Stomach (tissue), 9 donors: ENCODE data around the gene CACNA2D3. TPM values are rescaled to one million over a fixed set of nuclear protein-coding genes. Genes with fewer than 3 reads are reported as not detected.

ENCODE experiments used
- DNase-seq, 2 donors: peaks; one replicate each; pipeline versions ENCODE4 v3.0.0 to v3.0.0-alpha.2; 2013 to 2019
- H3K27ac ChIP-seq, 5 donors: fragments of 200-600 bp in 4 of 5; sonication (generic) in 4 of 5; one replicate each; pipeline ENCODE4 v1.5.1; 2013 to 2019; ENCODE audit warnings: mild to moderate bottlenecking in 1 of 5, moderate library complexity in 1 of 5
- H3K27me3 ChIP-seq, 3 donors: fragments of 200-600 bp; sonication (generic); one replicate each; pipeline ENCODE4 v1.5.1; 2017 to 2019; ENCODE audit warnings: mixed run types in 1 of 3
- H3K36me3 ChIP-seq, 4 donors: fragments of 200-600 bp; sonication (generic); 1 replicate in 3 of 4; 2 replicates in 1 of 4; pipeline ENCODE4 v1.5.1; 2016 to 2019
- H3K4me1 ChIP-seq, 4 donors: fragments of 200-600 bp; sonication (generic); one replicate each; pipeline ENCODE4 v1.5.1; 2016 to 2019
- H3K4me3 ChIP-seq, 4 donors: fragments of 200-600 bp; sonication (generic) in 3 of 4; one replicate each; pipeline ENCODE4 v1.5.1; 2016 to 2019; ENCODE audit warnings: mild to moderate bottlenecking in 1 of 4
- H3K9me3 ChIP-seq, 4 donors: fragments of 200-600 bp; sonication (generic); one replicate each; pipeline ENCODE4 v1.5.1; 2016 to 2019
- EP300 ChIP-seq: sonication (generic); formaldehyde crosslinking; IDR thresholded peaks from one replicate; pipeline ENCODE4 v1.6.1; 2017; ENCODE audit warnings: antibody characterized with exemption
- POLR2A ChIP-seq, 4 donors: fragments of 450-650 bp; IDR thresholded peaks; one replicate each; pipeline ENCODE4 v1.6.1; 2016; ENCODE audit warnings: antibody characterized with exemption in 4 of 4, control low read depth in 2 of 4, mild to moderate bottlenecking in 1 of 4, moderate library complexity in 1 of 4
- POLR2AphosphoS5 ChIP-seq, 3 donors: sonication (generic); formaldehyde crosslinking; IDR thresholded peaks; one replicate each; pipeline ENCODE4 v1.6.1; 2016; ENCODE audit warnings: antibody characterized with exemption in 3 of 3
- WGBS, 5 donors: extraction: QIAGEN DNeasy Blood & Tissue Kit in 3 of 5; methylation state at CpG; one replicate each; pipeline versions ENCODE4 v1.1.5 to v1.1.7; 2013 to 2018; 5-methylcytosine and 5-hydroxymethylcytosine counted together
- intact Hi-C: fragments of 100-400 bp; cut with DNase I; formaldehyde crosslinking; loops from one replicate; pipeline ENCODE4 v1.15.1; 2023; ENCODE audit warnings: low total_unique reads
- polyA plus RNA-seq, 3 donors: library from polyadenylated mRNA; stranded (reverse); fragments of 200-250 nt; gene quantifications; one replicate each; pipeline ENCODE4 v1.2.3, GENCODE V29; 2013
- total RNA-seq, 5 donors: library from RNA; depleted of rRNA; stranded (reverse); fragments of >200 nt; gene quantifications; one replicate each; pipeline versions ENCODE4 v1.1.0 to v1.2.3, GENCODE V29; 2014 to 2016
- TF ChIP-seq, protein P1 (sequence below), 7 experiments: fragments of 450-650 bp in 4 of 7; fragments of 200-600 bp in 3 of 7; sonication (generic) in 3 of 7; IDR thresholded peaks; one replicate each; pipeline ENCODE4 v1.5.1; 2016 to 2019; ENCODE audit warnings: antibody characterized with exemption in 7 of 7, control low read depth in 2 of 7, mild to moderate bottlenecking in 1 of 7
- donor health status: healthy with polysubstance abuse.
- donor health status: Bipolar disorder and iron deficiency.
- donor health status: healthy.

CACNA2D3 gene
- total and polyA plus RNA-seq, 8 donors, result 0.56 to 54.0 (median 2.9) TPM; not detected in 1

DNA sequence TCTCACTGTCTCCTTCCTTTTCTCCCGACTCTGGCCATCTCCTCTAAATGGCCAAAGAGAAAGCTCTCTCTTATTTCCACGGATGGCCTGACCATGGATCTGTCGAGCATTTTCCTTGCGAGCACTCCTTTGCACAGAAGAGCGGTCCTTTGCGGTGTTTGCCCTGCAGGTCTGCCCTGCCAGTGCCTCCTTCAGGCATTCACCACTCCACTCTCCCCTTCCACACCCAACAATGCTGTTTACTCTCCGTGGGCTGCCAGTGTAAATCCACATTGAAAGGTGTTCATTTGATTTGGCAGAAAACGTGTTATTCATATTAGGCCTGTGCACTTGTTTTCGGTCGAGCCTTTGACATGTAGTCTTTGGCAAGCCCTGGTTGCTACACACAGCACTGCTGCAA lies 49.6 kb downstream of the CACNA2D3 start:
- Histone ChIP-seq H3K27ac (no peak overlapping the region), H3K9me3 (no peaks in the 10 kb centered on the region), H3K36me3 (no peaks in the 10 kb centered on the region), H3K4me1 (peaks cover 0 to 17% (median 2%) of the 10 kb centered on the region in 4 donors), H3K27me3 (no peaks in the 10 kb centered on the region), H3K4me3 (no peak overlapping the region)
- intact Hi-C loops, result no loop called here
- DNase-seq, result peak in 1 of 2 donors; percentile 48
- TF ChIP-seq EP300, result no peak
- TF ChIP-seq, protein P1, sequence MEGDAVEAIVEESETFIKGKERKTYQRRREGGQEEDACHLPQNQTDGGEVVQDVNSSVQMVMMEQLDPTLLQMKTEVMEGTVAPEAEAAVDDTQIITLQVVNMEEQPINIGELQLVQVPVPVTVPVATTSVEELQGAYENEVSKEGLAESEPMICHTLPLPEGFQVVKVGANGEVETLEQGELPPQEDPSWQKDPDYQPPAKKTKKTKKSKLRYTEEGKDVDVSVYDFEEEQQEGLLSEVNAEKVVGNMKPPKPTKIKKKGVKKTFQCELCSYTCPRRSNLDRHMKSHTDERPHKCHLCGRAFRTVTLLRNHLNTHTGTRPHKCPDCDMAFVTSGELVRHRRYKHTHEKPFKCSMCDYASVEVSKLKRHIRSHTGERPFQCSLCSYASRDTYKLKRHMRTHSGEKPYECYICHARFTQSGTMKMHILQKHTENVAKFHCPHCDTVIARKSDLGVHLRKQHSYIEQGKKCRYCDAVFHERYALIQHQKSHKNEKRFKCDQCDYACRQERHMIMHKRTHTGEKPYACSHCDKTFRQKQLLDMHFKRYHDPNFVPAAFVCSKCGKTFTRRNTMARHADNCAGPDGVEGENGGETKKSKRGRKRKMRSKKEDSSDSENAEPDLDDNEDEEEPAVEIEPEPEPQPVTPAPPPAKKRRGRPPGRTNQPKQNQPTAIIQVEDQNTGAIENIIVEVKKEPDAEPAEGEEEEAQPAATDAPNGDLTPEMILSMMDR (IDR thresholded peaks at IDR 0.05), result no peak
- no peak for TF ChIP-seq POLR2AphosphoS5 (IDR thresholded peaks at IDR 0.05)
- TF ChIP-seq POLR2A (IDR thresholded peaks at IDR 0.05), result no peak
- WGBS, 5 donors, result 37 to 67% (median 50%) methylated on average over 10 of the region's 10 CpGs

DNA sequence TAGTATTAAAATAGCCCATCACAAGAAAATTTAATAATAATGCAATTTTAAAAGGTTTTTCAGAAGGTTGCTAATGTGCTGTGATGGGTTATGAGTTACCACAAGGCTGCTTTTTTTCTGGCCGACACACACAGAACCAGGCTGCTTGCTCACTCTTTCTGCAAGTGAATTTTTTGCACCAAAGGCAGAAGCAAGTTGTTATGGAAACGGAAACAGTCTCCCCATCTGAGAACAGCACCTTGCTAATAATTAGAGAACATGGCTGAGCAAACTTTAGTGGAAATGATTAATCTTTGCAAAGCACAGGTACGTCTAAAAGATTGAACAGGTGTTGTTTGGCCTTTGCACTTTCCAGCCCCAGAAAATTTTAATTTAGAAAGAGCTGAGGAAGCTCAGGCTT lies 51.0 kb downstream of the CACNA2D3 start:
- no peak for TF ChIP-seq POLR2A (IDR thresholded peaks at IDR 0.05)
- no peak for TF ChIP-seq EP300
- TF ChIP-seq, protein P1 (IDR thresholded peaks at IDR 0.05), result no peak
- TF ChIP-seq POLR2AphosphoS5 (IDR thresholded peaks at IDR 0.05), result no peak
- no peaks in the 10 kb centered on the region for H3K27me3 ChIP-seq
- peak in 1 of 2 donors; percentile 23 for DNase-seq
- intact Hi-C loops, result no loop called here
- H3K27ac ChIP-seq, result no peak overlapping the region
- WGBS, 5 donors, result 50 to 65% (median 54%) methylated on average over 3 of the region's 3 CpGs
- no peaks in the 10 kb centered on the region for H3K36me3 ChIP-seq
- no peak overlapping the region for H3K4me3 ChIP-seq
- no peaks in the 10 kb centered on the region for H3K9me3 ChIP-seq
- peaks cover 0 to 17% (median 2%) of the 10 kb centered on the region in 4 donors for H3K4me1 ChIP-seq

DNA sequence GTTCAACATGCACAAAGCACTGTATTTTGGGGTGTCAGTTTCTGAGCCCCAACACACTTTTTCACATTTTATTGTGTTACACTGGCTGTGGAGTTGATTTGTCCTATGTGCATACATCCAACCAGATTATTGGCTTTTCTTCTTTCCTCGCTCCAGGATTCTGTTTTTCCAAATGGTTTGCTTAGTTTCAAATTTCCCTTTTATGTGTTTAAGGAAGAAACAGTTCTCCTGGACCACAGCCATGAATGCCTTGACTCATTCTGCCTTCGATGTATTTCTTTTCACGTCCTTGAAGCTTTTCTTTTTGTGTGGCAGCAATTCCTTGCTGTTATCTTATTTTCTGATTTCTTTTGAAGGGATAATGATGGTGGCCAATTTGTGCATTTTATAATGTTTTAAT lies 53.8 kb downstream of the CACNA2D3 start:
- Histone ChIP-seq H3K4me1 (peaks cover 0 to 17% (median 2%) of the 10 kb centered on the region in 4 donors), H3K27ac (no peak overlapping the region)

DNA sequence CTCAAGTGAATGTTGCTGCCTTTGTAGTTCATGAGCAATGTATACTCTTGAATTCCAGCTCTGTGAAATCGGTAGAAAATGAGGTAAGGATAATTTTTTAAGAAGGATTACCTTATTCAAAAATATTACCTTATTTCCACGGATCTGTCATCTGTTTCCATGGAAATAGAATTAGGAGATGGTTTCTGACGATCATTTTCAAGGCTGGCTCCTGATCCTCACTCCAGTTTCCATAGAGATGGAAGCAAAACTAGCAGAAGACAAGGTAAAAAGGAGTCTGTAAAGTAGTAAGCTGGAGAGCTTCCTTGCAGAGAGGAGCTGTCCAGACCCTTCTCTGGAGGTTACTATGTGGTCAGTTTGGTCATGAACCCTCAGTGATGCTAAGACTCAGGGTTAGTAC lies 55.5 kb downstream of the CACNA2D3 start:
- no peak for DNase-seq
- no peak overlapping the region for H3K4me3 ChIP-seq
- peaks cover 0 to 11% (median 0%) of the 10 kb centered on the region in 4 donors for H3K4me1 ChIP-seq
- WGBS, 5 donors, result 61 to 70% (median 63%) methylated on average over 3 of the region's 3 CpGs
- no peaks in the 10 kb centered on the region for H3K36me3 ChIP-seq
- H3K9me3 ChIP-seq, result no peaks in the 10 kb centered on the region
- H3K27ac ChIP-seq, result no peak overlapping the region
- intact Hi-C loops, result no loop called here
- H3K27me3 ChIP-seq, result no peaks in the 10 kb centered on the region
- TF ChIP-seq, protein P1 (IDR thresholded peaks at IDR 0.05), result no peak
- no peak for TF ChIP-seq EP300
- no peak for TF ChIP-seq POLR2A (IDR thresholded peaks at IDR 0.05)

More for the DNA sequence above, 53.8 kb downstream of the CACNA2D3 start:
- H3K36me3 ChIP-seq, result no peaks in the 10 kb centered on the region
- 13 to 42% (median 24%) methylated on average over 3 of the region's 3 CpGs for WGBS, 5 donors
- intact Hi-C loops, result no loop called here
- TF ChIP-seq, protein P1 (IDR thresholded peaks at IDR 0.05), result no peak
- TF ChIP-seq POLR2A (IDR thresholded peaks at IDR 0.05) (no peak), POLR2AphosphoS5 (IDR thresholded peaks at IDR 0.05) (no peak), EP300 (no peak)
- H3K4me3 ChIP-seq, result no peak overlapping the region
- H3K27me3 ChIP-seq, result no peaks in the 10 kb centered on the region
- DNase-seq, result peak in 1 of 2 donors; percentile 28
- no peaks in the 10 kb centered on the region for H3K9me3 ChIP-seq
